Kidney epithelial cell (primary cell): ENCODE data around the gene UNK. TPM values are rescaled to one million over a fixed set of nuclear protein-coding genes. Genes with fewer than 3 reads are reported as not detected.

Source experiments
- DNase-seq: peaks from one replicate; pipeline ENCODE4 v3.0.0-alpha.2; 2010; ENCODE audit warnings: low read depth
- H3K27me3 ChIP-seq: 2 replicates; pipeline ENCODE4 v1.6.0; 2011; ENCODE audit warnings: low read length; ENCODE audit not compliant: control insufficient read depth, insufficient read depth
- H3K36me3 ChIP-seq: 2 replicates; pipeline ENCODE4 v1.5.1; 2011; ENCODE audit warnings: low read length; ENCODE audit not compliant: control insufficient read depth, insufficient read depth
- H3K4me3 ChIP-seq: 2 replicates; pipeline ENCODE4 v1.5.1; 2011; ENCODE audit warnings: low read depth, mild to moderate bottlenecking, control low read depth, low read length
- total RNA-seq: library from RNA; depleted of rRNA; stranded (reverse); fragments of >200 nt; gene quantifications from 2 replicates; pipeline ENCODE4 v1.2.3, GENCODE V29; 2015
- TF ChIP-seq, protein P1 (sequence below): IDR thresholded peaks from 2 replicates; pipeline ENCODE4 v1.5.1; 2011; ENCODE audit warnings: mild to moderate bottlenecking, moderate library complexity, low read length, control low read depth, inconsistent platforms; ENCODE audit not compliant: insufficient read depth, poor library complexity, severe bottlenecking

UNK gene
- total RNA-seq, 1 donor from 2014 or later, result 18.6 TPM

DNA sequence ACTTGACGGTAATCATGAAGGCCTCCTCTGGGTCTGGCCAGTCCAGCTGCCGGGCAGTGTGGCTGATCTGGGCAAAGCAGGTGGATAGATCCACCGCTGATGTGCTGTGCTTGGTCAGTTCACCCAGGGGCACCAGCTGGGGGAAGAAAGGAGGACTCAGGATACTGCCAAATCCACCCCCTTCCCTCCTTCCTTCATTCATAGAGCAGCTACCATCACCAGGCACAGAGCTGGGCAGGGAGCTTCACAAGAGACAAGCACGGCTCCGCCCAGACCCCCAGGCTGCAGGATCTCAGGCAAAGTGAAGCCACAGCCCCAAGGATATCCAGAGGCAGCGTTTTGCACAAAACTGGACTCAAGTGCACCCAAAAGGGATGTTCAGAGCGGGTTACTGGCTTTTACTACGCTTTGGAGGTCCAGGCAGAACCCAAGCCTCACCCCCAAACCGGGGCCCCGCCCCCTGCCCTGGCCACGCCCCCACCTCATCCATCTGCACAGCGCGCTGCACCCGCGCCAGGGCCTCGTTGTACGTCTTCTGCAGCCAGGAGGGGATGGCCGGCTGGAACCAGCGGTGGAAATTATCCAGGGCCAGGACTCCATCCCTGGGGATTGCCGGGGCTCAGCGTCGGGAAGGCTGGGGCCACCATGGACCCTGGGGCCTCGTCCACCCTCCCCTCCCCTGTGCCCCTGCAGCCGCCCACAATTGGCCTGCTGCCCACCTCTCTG is 50.5 kb downstream of the UNK start:
- TF ChIP-seq, protein P1, sequence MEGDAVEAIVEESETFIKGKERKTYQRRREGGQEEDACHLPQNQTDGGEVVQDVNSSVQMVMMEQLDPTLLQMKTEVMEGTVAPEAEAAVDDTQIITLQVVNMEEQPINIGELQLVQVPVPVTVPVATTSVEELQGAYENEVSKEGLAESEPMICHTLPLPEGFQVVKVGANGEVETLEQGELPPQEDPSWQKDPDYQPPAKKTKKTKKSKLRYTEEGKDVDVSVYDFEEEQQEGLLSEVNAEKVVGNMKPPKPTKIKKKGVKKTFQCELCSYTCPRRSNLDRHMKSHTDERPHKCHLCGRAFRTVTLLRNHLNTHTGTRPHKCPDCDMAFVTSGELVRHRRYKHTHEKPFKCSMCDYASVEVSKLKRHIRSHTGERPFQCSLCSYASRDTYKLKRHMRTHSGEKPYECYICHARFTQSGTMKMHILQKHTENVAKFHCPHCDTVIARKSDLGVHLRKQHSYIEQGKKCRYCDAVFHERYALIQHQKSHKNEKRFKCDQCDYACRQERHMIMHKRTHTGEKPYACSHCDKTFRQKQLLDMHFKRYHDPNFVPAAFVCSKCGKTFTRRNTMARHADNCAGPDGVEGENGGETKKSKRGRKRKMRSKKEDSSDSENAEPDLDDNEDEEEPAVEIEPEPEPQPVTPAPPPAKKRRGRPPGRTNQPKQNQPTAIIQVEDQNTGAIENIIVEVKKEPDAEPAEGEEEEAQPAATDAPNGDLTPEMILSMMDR, result no peak
- H3K27me3 ChIP-seq, result no peaks in the 10 kb centered on the region
- H3K36me3 ChIP-seq, result no peaks in the 10 kb centered on the region
- no peak for DNase-seq
- H3K4me3 ChIP-seq, result no peak overlapping the region

DNA sequence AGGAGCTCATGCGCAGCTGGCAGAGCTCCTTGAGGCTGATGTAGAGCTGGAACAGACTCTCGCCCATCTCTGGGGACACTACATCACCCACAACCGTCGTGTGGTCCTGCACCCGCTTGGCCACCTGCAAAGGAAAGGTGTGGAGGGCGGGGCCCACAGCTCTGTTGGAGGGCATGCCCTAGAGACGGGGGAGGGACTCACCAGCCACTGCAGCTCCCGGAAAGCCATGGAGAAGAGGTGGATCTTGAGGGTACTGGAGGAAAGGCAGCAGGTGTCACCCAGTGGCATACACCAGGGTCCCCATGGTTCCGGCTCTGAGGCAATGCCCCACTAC is 51.0 kb downstream of the UNK start:
- H3K36me3 ChIP-seq, result no peaks in the 10 kb centered on the region
- H3K27me3 ChIP-seq, result no peaks in the 10 kb centered on the region
- TF ChIP-seq, protein P1, result no peak
- no peak for DNase-seq
- no peak overlapping the region for H3K4me3 ChIP-seq

- H3K4me3 ChIP-seq, result no peak overlapping the region
- no peaks in the 10 kb centered on the region for H3K27me3 ChIP-seq
- H3K36me3 ChIP-seq, result no peaks in the 10 kb centered on the region
- TF ChIP-seq, protein P1, result no peak
- DNase-seq, result no peak
Observed at GRCh38 chr17:75836605-75837004, 52.0 kb downstream of the UNK start.

DNA sequence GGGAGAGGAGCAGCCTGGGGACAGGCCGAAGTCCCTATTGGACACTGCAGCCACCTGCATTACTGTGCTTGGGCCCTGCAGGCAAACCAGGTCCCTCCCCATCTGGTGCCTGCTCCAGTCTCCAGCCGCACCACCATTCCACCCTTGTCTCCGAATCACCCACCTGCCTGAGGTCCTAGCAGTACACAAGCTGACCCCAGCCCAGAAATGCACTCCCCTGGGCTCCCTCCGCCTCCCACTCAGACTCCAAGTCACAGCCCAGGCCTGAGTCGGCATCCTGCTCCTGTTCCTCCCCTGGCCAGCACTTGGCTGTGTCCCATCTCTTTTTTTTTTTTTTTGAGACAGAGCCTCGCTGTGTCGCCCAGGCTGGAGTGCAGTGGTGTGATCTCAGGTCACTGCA is 53.3 kb downstream of the UNK start:
- no peaks in the 10 kb centered on the region for H3K36me3 ChIP-seq
- H3K4me3 ChIP-seq, result no peak overlapping the region
- TF ChIP-seq, protein P1, result no peak
- H3K27me3 ChIP-seq, result no peaks in the 10 kb centered on the region
- DNase-seq, result no peak

- TF ChIP-seq, protein P1, result no peak
- DNase-seq, result no peak
- H3K4me3 ChIP-seq, result no peak overlapping the region
- no peaks in the 10 kb centered on the region for H3K36me3 ChIP-seq
- no peaks in the 10 kb centered on the region for H3K27me3 ChIP-seq
Observed at GRCh38 chr17:75838410-75838809, 53.8 kb downstream of the UNK start.
